RWPE2 (cell line): ENCODE data around the gene CASP5.

Experiments used
- ATAC-seq: fragments of 200-7000 bp; cut with Tn5 transposase; 3 replicates; pipeline ENCODE4 v1.9.1; 2021; ENCODE audit warnings: low read depth
- DNase-seq: peaks from one replicate; pipeline ENCODE4 v3.0.0-alpha.2; 2020; ENCODE audit warnings: low spot score
- H3K27ac ChIP-seq: fragments of 450-650 bp; 2 replicates; pipeline ENCODE4 v1.5.1; 2017; ENCODE audit warnings: mild to moderate bottlenecking; ENCODE audit not compliant: poor library complexity, severe bottlenecking
- H3K27me3 ChIP-seq: fragments of 250-450 bp; sonication (Bioruptor Pico); 2 replicates; pipeline ENCODE4 v1.5.1; 2021; ENCODE audit warnings: mild to moderate bottlenecking, moderate library complexity; ENCODE audit not compliant: insufficient read depth, poor library complexity, severe bottlenecking
- H3K36me3 ChIP-seq: fragments of 250-450 bp; sonication (Bioruptor Pico); 2 replicates; pipeline ENCODE4 v1.5.1; 2020; ENCODE audit warnings: low read depth, mild to moderate bottlenecking, moderate library complexity
- H3K4me1 ChIP-seq: fragments of 250-450 bp; sonication (Bioruptor Pico); 2 replicates; pipeline ENCODE4 v1.5.1; 2021; ENCODE audit warnings: mild to moderate bottlenecking, moderate library complexity; ENCODE audit not compliant: insufficient read depth, poor library complexity, severe bottlenecking
- H3K4me3 ChIP-seq: fragments of 250-450 bp; sonication (Bioruptor Pico); 2 replicates; pipeline ENCODE4 v1.5.1; 2021; ENCODE audit warnings: mild to moderate bottlenecking, moderate library complexity; ENCODE audit not compliant: severe bottlenecking
- H3K9me3 ChIP-seq: fragments of 250-450 bp; sonication (Bioruptor Pico); 2 replicates; pipeline ENCODE4 v1.5.1; 2021; ENCODE audit warnings: mild to moderate bottlenecking, moderate library complexity; ENCODE audit not compliant: severe bottlenecking
- TF ChIP-seq, protein P1 (sequence below): fragments of 450-650 bp; IDR thresholded peaks from one replicate; pipeline ENCODE4 v1.5.1; 2017; ENCODE audit warnings: mild to moderate bottlenecking, moderate library complexity; ENCODE audit not compliant: poor library complexity, severe bottlenecking

Gene CASP5

GRCh38 chr11:104964247-104964646, 58.7 kb downstream of the CASP5 start:
- peaks cover 31% of the 10 kb centered on the region for H3K36me3 ChIP-seq
- H3K27me3 ChIP-seq, result no peaks in the 10 kb centered on the region
- no peak for ATAC-seq
- peaks cover 27% of the 10 kb centered on the region for H3K4me1 ChIP-seq
- DNase-seq, result no peak
- no peak overlapping the region for H3K27ac ChIP-seq
- H3K9me3 ChIP-seq, result no peaks in the 10 kb centered on the region
- TF ChIP-seq, protein P1, sequence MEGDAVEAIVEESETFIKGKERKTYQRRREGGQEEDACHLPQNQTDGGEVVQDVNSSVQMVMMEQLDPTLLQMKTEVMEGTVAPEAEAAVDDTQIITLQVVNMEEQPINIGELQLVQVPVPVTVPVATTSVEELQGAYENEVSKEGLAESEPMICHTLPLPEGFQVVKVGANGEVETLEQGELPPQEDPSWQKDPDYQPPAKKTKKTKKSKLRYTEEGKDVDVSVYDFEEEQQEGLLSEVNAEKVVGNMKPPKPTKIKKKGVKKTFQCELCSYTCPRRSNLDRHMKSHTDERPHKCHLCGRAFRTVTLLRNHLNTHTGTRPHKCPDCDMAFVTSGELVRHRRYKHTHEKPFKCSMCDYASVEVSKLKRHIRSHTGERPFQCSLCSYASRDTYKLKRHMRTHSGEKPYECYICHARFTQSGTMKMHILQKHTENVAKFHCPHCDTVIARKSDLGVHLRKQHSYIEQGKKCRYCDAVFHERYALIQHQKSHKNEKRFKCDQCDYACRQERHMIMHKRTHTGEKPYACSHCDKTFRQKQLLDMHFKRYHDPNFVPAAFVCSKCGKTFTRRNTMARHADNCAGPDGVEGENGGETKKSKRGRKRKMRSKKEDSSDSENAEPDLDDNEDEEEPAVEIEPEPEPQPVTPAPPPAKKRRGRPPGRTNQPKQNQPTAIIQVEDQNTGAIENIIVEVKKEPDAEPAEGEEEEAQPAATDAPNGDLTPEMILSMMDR, result no peak
- H3K4me3 ChIP-seq, result no peak overlapping the region

DNA sequence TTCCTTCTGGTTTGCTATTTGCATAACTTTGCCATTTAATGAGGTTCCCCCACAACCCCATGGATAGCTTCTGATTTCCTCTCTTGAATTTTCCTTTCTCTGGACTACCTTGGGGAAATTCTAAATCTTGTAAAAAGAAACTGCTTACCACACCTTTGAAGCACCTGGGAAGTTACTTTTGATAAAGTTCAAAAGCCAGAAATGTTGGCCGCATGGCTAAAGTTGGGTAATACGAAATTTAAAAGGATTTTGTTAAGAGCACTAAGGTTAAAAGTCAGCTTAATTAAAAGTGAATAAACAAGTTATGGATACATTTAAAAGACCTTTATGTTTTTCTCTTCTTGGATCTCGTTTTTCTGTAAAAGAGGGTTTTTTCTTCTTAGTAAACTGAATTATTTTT, 60.1 kb downstream of the CASP5 start:
- H3K27ac ChIP-seq, result no peak overlapping the region
- DNase-seq (no peak), ATAC-seq (no peak)
- TF ChIP-seq, protein P1, result no peak
- H3K9me3 ChIP-seq, result no peaks in the 10 kb centered on the region
- peaks cover 23% of the 10 kb centered on the region for H3K4me1 ChIP-seq
- H3K27me3 ChIP-seq, result no peaks in the 10 kb centered on the region
- no peak overlapping the region for H3K4me3 ChIP-seq
- H3K36me3 ChIP-seq, result peaks cover 31% of the 10 kb centered on the region

DNA sequence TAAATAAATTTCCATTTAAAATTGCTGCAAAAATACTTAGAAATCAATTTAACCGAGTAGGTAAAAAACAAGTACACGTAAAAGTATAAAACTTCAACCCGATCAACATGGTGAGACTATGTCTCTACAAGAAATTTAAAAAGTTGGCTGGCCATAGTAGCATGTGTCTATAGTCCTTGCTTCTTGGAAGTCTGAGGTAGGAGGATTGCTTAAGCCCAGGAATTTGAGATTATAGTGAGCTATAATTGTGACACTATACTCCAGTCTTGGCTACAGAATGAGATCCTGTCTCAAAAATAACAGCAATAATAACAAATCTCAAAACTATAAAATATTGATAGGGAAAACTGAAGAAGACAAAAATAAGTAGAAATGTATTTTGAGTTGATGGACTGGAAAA, 65.7 kb downstream of the CASP5 start:
- no peaks in the 10 kb centered on the region for H3K27me3 ChIP-seq
- ATAC-seq, result no peak
- TF ChIP-seq, protein P1, result no peak
- peaks cover 35% of the 10 kb centered on the region for H3K36me3 ChIP-seq
- no peaks in the 10 kb centered on the region for H3K9me3 ChIP-seq
- no peak for DNase-seq
- no peak overlapping the region for H3K4me3 ChIP-seq
- no peak overlapping the region for H3K27ac ChIP-seq
- H3K4me1 ChIP-seq, result peaks cover 19% of the 10 kb centered on the region

DNA sequence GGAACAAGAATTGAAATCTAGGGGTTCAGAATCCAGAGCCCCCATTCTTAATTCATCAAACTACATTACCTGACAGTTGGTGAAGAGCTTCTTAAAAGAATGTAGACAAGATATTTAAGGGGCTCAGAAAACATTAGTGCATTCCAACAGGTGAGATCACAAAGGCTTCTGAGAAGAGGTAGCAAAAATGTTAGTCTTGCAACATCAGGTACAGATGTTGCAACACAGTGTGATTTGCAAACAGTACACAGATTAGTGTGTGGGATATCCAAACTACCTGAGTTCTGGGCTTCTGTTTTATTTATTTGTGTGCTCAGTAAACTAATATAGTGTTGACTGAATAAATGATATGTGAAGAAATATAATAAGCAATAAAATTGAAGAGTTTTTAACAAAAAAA, 66.4 kb downstream of the CASP5 start:
- no peak overlapping the region for H3K27ac ChIP-seq
- DNase-seq (no peak), ATAC-seq (peak; percentile 94)
- H3K4me1 ChIP-seq, result peaks cover 19% of the 10 kb centered on the region
- no peak overlapping the region for H3K4me3 ChIP-seq
- no peaks in the 10 kb centered on the region for H3K9me3 ChIP-seq
- H3K27me3 ChIP-seq, result no peaks in the 10 kb centered on the region
- TF ChIP-seq, protein P1, result no peak
- H3K36me3 ChIP-seq, result peaks cover 36% of the 10 kb centered on the region

- Histone ChIP-seq H3K4me3 (no peak overlapping the region), H3K27me3 (no peaks in the 10 kb centered on the region), H3K27ac (no peak overlapping the region), H3K4me1 (no peaks in the 10 kb centered on the region), H3K9me3 (no peaks in the 10 kb centered on the region), H3K36me3 (peaks cover 72% of the 10 kb centered on the region)
- DNase-seq (no peak), ATAC-seq (peak; percentile 73)
- TF ChIP-seq, protein P1, result peak; percentile 80
These were observed 76.1 kb downstream of the CASP5 start for GRCh38 chr11:104946907-104947306.
